ENCODE results near the gene NT5DC3.

The NT5DC3 gene

GRCh38 chr12:103794309-103795213, 46.5 kb downstream of the NT5DC3 start:
- no peak for FAIRE-seq
- TF ChIP-seq PAX5 (IDR thresholded peaks at IDR 0.05; ENCODE audit: insufficient read depth, low read length, severe bottlenecking) (no peak), SPI1 (IDR thresholded peaks at IDR 0.05; ENCODE audit: low read depth, low read length) (no peak), TAF1 (IDR thresholded peaks at IDR 0.05; ENCODE audit: low read depth, low read length) (no peak), POLR2A (IDR thresholded peaks at IDR 0.05; ENCODE audit: low read depth, low read length) (no peak), POLR2AphosphoS5 (IDR thresholded peaks at IDR 0.05; ENCODE audit: low read depth, low read length) (no peak), POU2F2 (IDR thresholded peaks at IDR 0.05; ENCODE audit: low read depth, low read length) (no peak)
- no peak for DNase-seq (ENCODE audit: insufficient read length, low spot score)

- no peak for DNase-seq (ENCODE audit: insufficient read length, low spot score)
- FAIRE-seq = no peak
- TF ChIP-seq POLR2A (IDR thresholded peaks at IDR 0.05; ENCODE audit: low read depth, low read length) (no peak), PAX5 (IDR thresholded peaks at IDR 0.05; ENCODE audit: insufficient read depth, low read length, severe bottlenecking) (no peak), TAF1 (IDR thresholded peaks at IDR 0.05; ENCODE audit: low read depth, low read length) (no peak), POU2F2 (IDR thresholded peaks at IDR 0.05; ENCODE audit: low read depth, low read length) (no peak), POLR2AphosphoS5 (IDR thresholded peaks at IDR 0.05; ENCODE audit: low read depth, low read length) (no peak), SPI1 (IDR thresholded peaks at IDR 0.05; ENCODE audit: low read depth, low read length) (no peak)
These were observed 47.5 kb downstream of the NT5DC3 start for GRCh38 chr12:103793512-103794045.

- no peak for DNase-seq (ENCODE audit: insufficient read length, low spot score)
- FAIRE-seq = no peak
- TF ChIP-seq POLR2A (IDR thresholded peaks at IDR 0.05; ENCODE audit: low read depth, low read length) = no peak
- TF ChIP-seq PAX5 (IDR thresholded peaks at IDR 0.05; ENCODE audit: insufficient read depth, low read length, severe bottlenecking) = no peak
- TF ChIP-seq POU2F2 (IDR thresholded peaks at IDR 0.05; ENCODE audit: low read depth, low read length) = no peak
- TF ChIP-seq TAF1 (IDR thresholded peaks at IDR 0.05; ENCODE audit: low read depth, low read length) = no peak
- no peak for TF ChIP-seq SPI1 (IDR thresholded peaks at IDR 0.05; ENCODE audit: low read depth, low read length)
- no peak for TF ChIP-seq POLR2AphosphoS5 (IDR thresholded peaks at IDR 0.05; ENCODE audit: low read depth, low read length)
These were observed 48.0 kb downstream of the NT5DC3 start for GRCh38 chr12:103793046-103793445.

GRCh38 chr12:103791350-103791920, 49.6 kb downstream of the NT5DC3 start:
- no peak for DNase-seq (ENCODE audit: insufficient read length, low spot score)
- FAIRE-seq = no peak
- TF ChIP-seq PAX5 (IDR thresholded peaks at IDR 0.05; ENCODE audit: insufficient read depth, low read length, severe bottlenecking) (no peak), SPI1 (IDR thresholded peaks at IDR 0.05; ENCODE audit: low read depth, low read length) (no peak), POLR2AphosphoS5 (IDR thresholded peaks at IDR 0.05; ENCODE audit: low read depth, low read length) (no peak), POLR2A (IDR thresholded peaks at IDR 0.05; ENCODE audit: low read depth, low read length) (no peak), POU2F2 (IDR thresholded peaks at IDR 0.05; ENCODE audit: low read depth, low read length) (no peak), TAF1 (IDR thresholded peaks at IDR 0.05; ENCODE audit: low read depth, low read length) (no peak)

- DNase-seq (ENCODE audit: insufficient read length, low spot score) = no peak
- FAIRE-seq = no peak
- TF ChIP-seq POLR2A (IDR thresholded peaks at IDR 0.05; ENCODE audit: low read depth, low read length) = no peak
- TF ChIP-seq TAF1 (IDR thresholded peaks at IDR 0.05; ENCODE audit: low read depth, low read length) = no peak
- no peak for TF ChIP-seq POLR2AphosphoS5 (IDR thresholded peaks at IDR 0.05; ENCODE audit: low read depth, low read length)
- TF ChIP-seq SPI1 (IDR thresholded peaks at IDR 0.05; ENCODE audit: low read depth, low read length) = no peak
- TF ChIP-seq PAX5 (IDR thresholded peaks at IDR 0.05; ENCODE audit: insufficient read depth, low read length, severe bottlenecking) = no peak
- no peak for TF ChIP-seq POU2F2 (IDR thresholded peaks at IDR 0.05; ENCODE audit: low read depth, low read length)
These were observed 54.8 kb downstream of the NT5DC3 start for GRCh38 chr12:103786201-103786600.

- DNase-seq (ENCODE audit: insufficient read length, low spot score) = no peak
- TF ChIP-seq POLR2AphosphoS5 (IDR thresholded peaks at IDR 0.05; ENCODE audit: low read depth, low read length) = no peak
- no peak for TF ChIP-seq POU2F2 (IDR thresholded peaks at IDR 0.05; ENCODE audit: low read depth, low read length)
- TF ChIP-seq SPI1 (IDR thresholded peaks at IDR 0.05; ENCODE audit: low read depth, low read length) = no peak
- TF ChIP-seq POLR2A (IDR thresholded peaks at IDR 0.05; ENCODE audit: low read depth, low read length) = no peak
- TF ChIP-seq TAF1 (IDR thresholded peaks at IDR 0.05; ENCODE audit: low read depth, low read length) = no peak
- no peak for TF ChIP-seq PAX5 (IDR thresholded peaks at IDR 0.05; ENCODE audit: insufficient read depth, low read length, severe bottlenecking)
- FAIRE-seq = no peak
These were observed 55.6 kb downstream of the NT5DC3 start for GRCh38 chr12:103785243-103786031.

GRCh38 chr12:103783744-103784664, 57.0 kb downstream of the NT5DC3 start:
- no peak for TF ChIP-seq PAX5 (IDR thresholded peaks at IDR 0.05; ENCODE audit: insufficient read depth, low read length, severe bottlenecking)
- TF ChIP-seq POU2F2 (IDR thresholded peaks at IDR 0.05; ENCODE audit: low read depth, low read length) = no peak
- TF ChIP-seq POLR2AphosphoS5 (IDR thresholded peaks at IDR 0.05; ENCODE audit: low read depth, low read length) = no peak
- no peak for TF ChIP-seq POLR2A (IDR thresholded peaks at IDR 0.05; ENCODE audit: low read depth, low read length)
- no peak for TF ChIP-seq TAF1 (IDR thresholded peaks at IDR 0.05; ENCODE audit: low read depth, low read length)
- DNase-seq (ENCODE audit: insufficient read length, low spot score) = no peak
- no peak for FAIRE-seq

GRCh38 chr12:103782399-103782798, 58.6 kb downstream of the NT5DC3 start:
- DNase-seq (ENCODE audit: insufficient read length, low spot score) (no peak), FAIRE-seq (no peak)
- TF ChIP-seq SPI1 (IDR thresholded peaks at IDR 0.05; ENCODE audit: low read depth, low read length) (no peak), POU2F2 (IDR thresholded peaks at IDR 0.05; ENCODE audit: low read depth, low read length) (no peak), PAX5 (IDR thresholded peaks at IDR 0.05; ENCODE audit: insufficient read depth, low read length, severe bottlenecking) (no peak), TAF1 (IDR thresholded peaks at IDR 0.05; ENCODE audit: low read depth, low read length) (no peak), POLR2AphosphoS5 (IDR thresholded peaks at IDR 0.05; ENCODE audit: low read depth, low read length) (no peak), POLR2A (IDR thresholded peaks at IDR 0.05; ENCODE audit: low read depth, low read length) (no peak)
